Stimulated activated CD8-positive, alpha-beta memory T cell treated with anti-CD3 and anti-CD28 coated beads, Interleukin-12 subunit alpha, Interleukin-12 subunit beta, amount 100 ng/mL, for 1 hour (primary cell): ENCODE measurements around the gene TM4SF18.
"Not testable (repeated sequence)": the region's sequence is repeated elsewhere in the genome, so short reads cannot be mapped to it uniquely, and the experiment has no call there.

Source experiments
- DNase-seq: peaks from one replicate; pipeline ENCODE4 v3.0.0-alpha.2; 2020; ENCODE audit warnings: low read depth

TM4SF18 gene, protein sequence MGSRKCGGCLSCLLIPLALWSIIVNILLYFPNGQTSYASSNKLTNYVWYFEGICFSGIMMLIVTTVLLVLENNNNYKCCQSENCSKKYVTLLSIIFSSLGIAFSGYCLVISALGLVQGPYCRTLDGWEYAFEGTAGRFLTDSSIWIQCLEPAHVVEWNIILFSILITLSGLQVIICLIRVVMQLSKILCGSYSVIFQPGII

DNA sequence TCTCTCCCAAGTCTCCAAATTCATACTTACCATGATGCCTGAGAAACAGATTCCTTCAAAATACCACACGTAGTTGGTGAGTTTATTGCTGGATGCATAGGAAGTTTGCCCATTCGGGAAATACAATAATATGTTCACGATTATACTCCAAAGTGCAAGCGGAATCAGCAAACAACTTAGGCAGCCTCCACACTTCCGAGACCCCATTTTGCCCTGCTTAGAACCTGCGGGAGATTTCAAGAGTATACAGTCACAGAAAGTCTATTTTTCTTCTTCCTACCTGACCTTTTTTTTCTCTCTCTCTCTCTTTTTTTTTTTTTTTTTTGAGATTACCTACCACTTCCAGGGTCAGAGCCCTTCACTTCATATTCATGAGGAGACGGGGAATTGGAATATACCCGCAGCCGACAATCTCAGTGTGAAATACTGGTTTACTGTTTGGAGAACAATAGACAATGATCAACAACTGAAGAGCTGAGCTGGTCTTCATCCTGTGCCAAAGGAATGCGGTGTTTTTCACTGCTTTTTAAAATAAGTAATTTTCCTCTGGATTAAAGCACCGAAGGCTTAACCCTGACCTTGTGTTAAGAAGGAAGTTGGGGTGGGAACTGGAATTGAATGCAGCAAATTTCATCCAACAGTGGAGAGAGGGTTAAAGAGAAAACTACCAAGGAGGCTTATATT is at the start of gene TM4SF18:
TM4SF18 (minus strand) TSS at position 461 of the 684 bp plus-strand sequence; CDS start at position 207, 254 bp downstream.
- no peak for DNase-seq

DNA sequence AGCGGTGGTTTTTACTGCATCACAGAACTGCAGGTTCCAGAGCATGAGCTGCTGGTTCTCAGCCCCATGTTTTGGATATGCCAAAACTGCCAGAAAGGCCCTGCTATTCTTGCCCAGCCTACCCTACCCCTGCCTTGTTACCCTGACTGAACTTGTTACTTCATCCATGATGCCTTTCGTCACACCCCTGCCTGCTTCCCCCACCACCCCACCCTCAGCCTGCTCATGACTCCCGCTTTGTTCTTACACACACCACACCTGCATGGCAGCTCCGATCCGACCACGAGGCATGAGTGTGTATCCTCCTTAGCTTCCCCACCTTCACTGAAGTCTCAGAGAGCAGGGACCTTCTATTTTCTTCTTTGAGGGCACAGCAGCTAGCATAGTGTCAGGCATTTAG is 49.1 kb upstream of the TM4SF18 start:
- no peak for DNase-seq

DNA sequence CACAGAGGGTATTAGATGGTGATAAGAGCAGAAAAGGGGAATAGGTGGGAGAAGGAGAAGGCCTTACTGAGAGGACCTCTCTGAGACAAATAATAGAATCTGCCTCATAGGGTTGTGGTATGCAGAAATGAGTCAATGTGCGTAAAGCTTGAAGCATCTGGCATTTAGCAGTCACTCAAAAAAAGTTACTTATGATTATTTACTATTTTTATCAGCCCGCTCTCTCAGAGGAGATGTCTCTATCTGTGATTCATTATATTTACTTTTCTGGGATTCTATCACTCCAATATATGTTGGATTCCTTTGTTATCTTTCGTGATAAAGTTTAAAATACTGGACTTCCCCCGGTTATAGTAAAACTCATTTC is 48.6 kb upstream of the TM4SF18 start:
- DNase-seq: no peak

DNA sequence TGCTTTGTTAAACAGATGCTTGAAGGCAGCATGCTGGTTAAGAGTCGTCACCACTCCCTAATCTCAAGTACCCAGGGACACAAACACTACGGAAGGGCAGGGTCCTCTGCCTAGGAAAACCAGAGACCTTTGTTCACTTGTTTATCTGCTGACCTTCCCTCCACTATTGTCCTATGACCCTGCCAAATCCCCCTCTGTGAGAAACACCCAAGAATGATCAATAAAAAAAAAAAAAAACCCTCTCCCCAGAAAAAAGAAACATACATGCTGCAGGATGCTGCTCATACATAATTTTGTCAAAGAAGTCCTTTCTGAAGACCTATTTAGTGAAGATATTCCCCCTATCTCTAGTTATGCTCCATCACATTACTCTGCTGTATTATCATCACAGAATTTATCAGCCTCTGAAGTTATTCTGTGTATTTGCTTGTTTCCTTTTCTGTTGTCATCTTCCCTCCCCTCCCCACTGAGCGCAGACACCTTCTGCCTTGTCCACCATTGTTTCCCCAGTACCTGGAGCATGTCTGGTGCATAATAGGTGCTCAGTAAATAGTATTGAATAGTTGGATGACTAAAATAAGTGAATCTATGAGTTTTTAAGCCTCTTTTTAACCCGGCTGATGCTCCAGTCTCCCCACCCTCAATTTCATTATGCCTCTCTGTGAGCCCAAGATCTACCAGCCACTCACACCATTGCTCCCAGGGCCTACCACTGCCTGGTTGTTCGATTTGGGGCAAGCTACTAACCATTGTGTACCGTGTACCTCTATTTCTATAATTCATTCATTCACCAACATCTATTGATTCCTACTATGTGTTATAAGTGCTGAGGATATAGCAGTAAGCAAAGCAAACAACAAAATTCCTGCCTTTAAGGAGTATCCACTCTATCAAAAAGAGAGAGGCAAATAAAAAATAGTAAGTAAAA is 48.0 kb upstream of the TM4SF18 start:
- DNase-seq: no peak

DNA sequence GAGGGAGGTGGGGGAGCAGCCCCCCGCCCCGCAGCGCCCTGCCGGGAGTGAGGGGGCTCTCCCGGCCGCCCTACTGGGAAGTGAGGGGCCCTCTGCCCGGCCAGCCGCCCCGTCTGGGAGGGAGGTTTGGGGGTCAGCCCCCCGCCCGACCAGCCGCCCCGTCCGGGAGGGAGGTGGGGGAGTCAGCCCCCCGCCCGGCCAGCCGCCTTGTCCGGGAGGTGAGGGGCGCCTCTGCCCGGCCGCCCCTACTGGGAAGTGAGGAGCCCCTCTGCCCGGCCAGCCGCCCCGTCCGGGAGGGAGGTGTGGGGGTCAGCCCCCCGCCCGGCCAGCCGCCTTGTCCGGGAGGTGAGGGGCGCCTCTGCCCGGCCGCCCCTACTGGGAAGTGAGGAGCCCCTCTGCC is 46.8 kb upstream of the TM4SF18 start:
- not testable (repeated sequence) for DNase-seq

DNA sequence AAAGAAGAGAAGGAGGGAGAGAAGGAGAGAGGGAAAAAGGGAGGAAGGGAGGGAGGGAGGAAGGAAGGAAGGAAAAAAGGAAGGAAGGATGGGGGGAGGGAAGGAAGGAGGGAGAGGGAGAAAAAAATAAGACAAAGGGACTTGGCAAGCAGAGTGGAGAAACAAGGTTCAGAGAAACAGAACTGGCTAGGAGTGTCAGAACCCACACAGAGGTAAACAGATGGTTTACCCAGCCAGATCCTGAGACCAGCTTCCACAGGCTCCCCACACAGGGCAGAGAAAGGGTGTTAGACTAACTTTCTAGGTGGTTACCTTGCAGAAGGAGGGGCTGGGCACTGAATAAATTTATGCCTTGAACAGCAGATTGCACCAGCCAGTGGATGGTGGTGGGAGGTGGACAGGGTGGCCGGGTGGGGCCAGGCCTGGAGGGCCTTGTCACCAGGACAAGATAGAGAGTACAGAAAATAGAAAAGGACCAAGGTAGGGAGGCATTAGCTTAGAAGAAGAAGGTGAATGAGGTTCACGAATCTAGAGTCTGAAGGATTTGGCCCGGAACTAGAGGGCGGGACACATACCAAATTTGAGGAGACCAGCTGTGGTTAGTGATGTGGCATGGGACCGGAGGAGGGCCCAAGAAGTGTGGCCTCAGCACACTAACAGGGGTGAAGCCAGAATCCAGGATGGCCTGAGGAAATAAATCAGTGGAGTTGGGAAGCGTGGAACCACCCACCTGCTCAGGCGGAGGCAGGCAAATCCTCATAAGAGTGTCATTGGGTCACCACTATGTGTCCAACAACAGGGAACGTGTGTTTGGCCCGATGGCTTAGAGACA is 45.3 kb upstream of the TM4SF18 start:
- no peak for DNase-seq

DNA sequence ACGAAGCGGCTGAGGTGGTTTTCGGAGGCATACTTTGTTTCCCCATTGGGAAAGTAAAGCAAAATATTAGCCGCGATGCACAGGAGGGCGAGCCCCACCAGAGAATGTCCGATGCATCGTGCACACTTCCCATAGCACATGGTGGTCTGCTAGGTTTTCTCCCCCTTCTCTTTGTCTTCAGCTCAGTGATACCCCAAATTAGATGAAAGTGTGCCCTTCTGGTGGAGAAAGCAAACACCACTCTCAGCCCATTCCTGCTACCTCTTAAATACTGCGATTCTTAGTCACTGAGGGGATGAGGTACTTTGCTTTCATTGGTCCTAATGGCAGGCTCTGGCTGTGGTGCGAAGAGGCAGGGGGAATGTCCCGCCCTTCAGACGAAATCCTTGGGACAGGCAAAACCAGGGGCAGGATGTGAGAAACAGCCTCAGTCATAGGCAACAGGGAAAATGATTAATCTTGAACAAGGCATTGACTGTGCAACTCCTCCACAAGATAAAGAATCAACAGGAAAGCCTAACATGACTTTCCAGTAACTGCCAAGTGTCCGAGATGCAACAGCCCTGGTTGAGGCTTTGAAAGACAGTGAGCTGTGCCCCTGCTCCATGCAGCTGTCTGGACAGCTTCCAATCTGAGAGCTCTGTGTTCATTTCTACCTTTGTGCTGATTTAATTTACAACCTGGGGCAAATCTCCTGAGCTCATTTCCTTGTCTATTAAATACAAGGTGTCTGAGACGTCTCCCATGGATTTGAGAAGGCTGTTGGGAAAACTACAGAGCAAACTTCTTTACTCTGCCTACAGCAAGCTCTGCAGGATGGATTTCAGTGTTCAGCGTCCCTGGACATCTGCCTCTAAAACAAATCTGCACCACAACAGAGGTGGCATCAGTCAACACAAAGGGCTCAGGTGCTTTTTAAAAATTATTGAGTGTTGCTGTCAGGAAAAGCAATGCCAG is 44.2 kb upstream of the TM4SF18 start, which contains the start of gene TM4SF1:
TM4SF1 (minus strand) TSS at position 242 of the 957 bp plus-strand sequence; CDS start at position 140, 102 bp downstream.
- no peak for DNase-seq

DNA sequence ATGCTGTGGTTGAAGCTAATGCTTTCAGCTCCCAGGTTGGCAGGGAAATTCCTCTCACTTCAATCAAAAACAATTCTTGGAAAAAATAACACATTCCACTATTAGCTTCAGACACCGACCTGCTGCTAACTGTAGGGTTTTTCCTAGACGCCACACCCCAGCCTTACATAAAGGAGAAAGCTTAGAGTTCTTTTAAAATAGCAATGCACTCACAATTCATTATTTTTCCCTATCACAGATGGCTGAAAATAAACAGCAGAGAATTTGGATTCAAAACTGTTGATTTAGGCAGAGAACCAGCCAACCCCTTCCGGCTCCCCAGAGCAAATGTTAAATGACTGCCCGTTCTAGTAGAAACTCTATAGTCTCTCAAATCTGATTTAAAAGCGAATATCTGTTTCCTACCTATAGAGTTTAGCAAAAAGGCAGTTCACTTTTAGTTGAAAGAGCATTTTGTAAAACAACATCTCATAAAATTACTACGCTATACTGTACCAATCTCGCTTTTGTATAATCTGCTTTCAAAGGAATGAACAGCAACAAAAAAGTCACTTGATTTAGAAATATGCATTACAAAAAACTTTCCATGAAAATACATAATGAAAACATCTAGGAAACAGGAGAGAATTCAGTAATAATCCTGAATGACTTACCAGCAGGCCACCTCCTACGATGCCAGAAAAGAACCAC is 43.4 kb upstream of the TM4SF18 start:
- no peak for DNase-seq

DNA sequence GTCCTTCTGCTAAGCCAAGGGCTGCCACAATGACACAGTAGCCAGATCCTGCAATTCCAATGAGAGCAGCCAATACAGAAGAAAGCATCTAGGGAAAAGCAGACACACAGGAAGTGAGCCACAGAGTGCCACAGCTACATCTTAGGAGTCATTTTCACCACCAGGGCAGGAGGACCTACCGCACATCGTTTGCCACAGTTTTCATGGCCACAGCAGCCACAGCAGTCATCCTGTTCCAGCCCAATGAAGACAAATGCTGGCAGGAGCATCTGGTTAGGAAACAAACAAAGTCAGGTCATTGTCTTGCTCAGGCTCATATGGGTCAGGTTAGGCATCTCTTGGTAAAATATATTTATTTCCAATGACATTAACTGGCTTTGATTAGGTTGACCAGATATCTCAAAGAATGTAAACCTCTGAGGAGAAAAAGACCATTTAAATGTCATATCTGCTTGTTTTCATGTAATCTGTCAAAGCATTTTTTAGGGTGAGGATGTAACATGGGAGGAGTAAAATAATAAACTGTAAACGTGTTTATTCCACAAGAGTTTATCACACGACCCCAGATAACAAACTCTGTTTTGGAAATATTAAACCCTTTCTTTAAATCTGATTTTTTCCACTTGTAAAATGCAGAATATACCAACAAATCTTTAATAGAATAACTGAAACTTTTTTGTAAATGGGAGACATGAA is 42.2 kb upstream of the TM4SF18 start:
- DNase-seq: no peak

DNA sequence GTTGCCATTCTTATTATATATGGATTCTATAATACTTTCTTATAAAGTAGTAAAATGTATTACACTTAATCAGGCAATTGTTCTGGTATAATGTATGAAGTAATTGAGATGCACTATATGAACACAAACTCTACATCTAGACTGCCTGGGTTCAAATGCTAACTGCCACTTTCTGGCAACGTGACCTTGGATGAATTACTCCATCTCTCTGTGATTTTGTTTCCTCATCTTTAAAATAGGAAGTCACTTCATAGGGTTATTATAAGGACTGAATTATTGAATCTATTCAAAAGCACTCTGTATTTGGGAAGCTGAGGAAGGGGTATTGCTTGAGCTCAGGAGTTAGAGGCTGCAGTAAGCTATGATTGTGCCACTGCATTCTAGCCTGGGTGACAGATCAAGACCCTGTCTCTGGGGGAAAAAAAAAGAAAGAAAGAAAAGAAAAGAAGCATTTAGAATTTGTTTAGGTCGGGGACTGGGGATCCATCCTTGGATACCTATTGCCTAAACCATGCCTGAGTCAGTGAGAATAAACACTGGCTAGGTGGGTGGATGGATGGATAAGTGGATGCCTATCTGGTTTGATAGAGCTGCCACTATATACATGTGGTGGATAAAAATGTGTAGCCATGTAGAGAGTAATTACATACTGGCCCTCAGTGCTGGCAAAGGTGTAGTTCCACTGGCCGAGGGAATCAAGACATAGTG is 41.5 kb upstream of the TM4SF18 start:
- no peak for DNase-seq

DNA sequence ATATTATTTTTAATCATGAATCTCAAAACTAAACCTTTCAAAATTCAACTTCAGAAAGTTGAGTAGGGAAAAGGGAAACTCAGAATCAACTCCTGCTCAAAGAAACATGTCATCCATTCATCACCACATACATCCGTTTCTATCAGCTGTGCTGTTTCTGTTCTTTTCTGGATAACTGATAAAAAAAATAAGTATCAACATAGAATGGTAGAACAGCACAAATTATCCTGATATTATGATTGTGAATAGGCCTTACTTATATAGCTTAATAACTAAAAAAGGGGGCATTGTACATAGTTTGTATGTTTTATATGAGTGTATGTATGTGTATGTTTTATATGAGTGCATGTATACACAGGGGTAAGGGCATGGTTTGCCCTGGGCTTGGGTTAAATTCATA is 41.0 kb upstream of the TM4SF18 start:
- no peak for DNase-seq

DNA sequence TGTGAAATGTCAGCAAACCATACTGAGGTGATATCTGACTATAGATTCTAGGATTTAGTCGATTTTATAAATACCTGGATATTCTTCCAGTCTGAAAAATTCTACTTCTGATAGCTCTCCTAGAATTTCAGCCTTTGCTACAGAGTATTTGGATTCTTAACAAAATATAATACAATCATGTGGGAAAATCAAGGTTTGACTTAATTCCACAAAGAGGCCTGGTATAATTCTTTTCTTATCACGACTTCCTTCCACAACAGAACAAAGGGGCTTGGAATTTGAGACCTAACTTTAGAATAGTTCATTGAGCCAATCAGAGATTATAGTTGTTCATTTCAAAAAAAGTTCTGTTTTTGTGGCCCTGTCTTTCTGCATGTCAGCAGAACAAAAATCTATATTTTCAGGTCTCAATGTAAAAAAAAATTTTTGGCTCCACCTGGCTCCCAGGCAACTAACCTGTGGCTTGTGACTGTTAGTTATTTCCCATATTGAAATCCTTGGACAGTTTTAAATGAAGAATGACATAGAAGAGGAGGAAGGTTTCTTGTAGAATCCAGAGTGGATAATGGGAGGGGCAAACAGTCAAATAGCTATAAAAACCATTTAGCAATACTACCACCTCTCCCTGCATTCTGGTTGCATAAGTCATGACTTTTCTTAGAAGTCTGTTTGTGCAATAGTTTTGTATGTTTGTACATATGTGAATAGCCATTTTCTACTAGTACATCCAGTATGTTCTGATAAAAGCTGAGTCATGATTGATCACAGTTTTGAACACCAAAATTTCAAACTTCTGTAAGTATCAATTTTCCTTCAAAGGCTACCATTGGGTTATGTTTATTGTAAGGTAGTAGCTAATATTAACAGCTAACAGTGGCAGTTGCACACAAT is 40.0 kb upstream of the TM4SF18 start:
- no peak for DNase-seq

DNA sequence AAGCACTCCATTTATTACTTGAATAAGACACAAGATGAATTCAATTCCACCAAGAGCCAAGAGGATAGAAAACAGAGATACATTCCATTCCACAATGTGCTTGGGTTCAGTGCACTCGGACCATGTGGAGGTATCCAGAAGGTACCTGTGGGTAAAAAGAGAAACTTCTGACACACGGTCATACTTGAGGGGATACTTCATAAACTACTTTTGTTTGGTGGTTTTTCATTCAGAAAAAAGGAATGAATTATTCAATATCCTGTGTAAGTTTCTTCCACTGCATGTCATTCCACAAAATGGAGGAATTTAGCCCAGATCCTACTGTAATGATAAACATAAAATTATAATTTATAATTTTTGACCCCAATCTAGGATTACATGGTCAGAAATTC is 38.3 kb upstream of the TM4SF18 start:
- no peak for DNase-seq

DNA sequence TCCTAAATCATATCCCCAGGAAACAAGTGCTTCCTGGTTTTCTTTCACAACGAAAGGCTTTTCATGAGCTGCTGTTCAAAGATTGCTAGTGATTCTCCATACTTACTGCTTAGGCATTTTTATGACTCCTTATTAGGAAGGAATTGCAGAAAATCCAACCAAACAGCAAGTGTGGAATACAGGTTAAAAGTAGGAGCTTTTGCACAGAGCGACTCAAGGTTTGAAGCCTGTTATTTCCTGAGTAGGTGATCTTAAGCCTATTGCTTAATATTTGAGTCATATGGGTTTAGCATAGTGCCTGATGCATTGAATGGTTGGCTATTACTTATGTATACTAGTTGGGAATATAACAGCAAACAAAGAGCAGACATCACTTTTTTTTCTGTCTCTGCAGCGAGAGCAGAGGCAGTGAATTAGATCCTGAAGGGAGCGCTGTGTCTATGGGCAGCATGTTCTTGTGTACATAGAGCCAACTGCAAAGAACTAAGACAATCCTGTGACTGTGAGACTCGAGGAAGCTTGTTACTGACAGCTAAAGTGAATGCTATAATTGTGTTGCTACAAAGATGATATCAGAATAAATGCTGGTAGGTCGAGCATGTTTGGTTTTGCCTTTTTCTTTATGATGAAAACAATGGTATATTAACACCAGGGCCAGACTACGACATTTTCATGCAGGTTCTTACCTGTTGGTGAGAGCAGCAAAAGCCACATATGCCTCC is 37.7 kb upstream of the TM4SF18 start:
- DNase-seq: no peak

DNA sequence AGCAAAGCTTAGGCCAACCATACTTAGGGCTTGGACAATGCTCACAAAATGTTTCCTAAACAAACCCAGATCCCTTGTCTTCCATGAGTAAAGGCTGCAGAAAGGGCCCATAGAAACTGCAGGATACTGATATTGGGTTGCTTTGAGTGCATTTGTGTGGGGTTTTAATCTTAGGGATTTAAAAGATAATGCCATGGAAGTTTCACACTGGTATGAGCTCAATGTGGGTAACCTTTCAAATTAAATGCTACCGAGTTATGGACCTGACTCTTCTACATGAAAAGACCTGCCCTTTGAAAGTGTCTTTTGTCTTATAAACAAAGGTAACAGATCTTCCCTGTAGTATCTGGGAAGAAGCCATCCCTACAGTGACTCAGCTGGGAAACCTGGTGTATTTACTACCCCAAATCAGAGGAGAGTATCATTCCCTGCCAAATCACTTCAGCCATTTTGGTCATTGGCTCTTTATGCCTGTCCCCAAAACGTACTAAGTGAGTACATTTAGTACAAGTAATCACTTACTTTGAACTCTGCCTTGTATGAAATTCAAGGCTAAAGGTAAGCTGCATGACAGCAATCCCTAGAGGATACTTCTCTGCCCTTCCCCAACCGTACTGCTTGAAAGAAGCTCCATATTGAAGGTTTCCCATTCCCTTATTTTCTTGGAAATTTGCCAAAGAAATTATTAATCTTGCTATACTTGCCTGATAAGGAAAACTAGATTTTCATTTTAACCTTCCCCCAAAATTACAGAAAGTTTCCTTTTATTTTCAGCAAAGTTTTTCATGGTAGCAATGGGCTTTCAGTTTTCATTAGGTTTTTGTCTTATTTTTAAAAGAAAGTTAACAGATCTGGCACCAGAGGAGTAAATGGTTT is 36.8 kb upstream of the TM4SF18 start:
- no peak for DNase-seq
